SK-N-SH treated with all-trans-retinoic acid at 6 μM for 48 hours (cell line): ENCODE results near the gene NDUFB10.

ENCODE experiments used
- ATAC-seq: fragments of 200-7000 bp; cut with Tn5 transposase; 3 replicates; pipeline ENCODE4 v1.9.1; 2020; ENCODE audit warnings: mild to moderate bottlenecking, moderate library complexity
- BACH2 ChIP-seq: fragments of 250-450 bp; sonication (Bioruptor Pico); IDR thresholded peaks from 2 replicates; pipeline ENCODE4 v1.9.0; 2021; ENCODE audit warnings: mild to moderate bottlenecking, borderline replicate concordance
- CSDC2 ChIP-seq: fragments of 250-450 bp; sonication (Bioruptor Pico); IDR thresholded peaks from 2 replicates; pipeline ENCODE4 v1.5.0; 2020; ENCODE audit warnings: mild to moderate bottlenecking, moderate library complexity
- ESRRG ChIP-seq: fragments of 250-450 bp; sonication (Bioruptor Pico); IDR thresholded peaks from 2 replicates; pipeline ENCODE4 v1.6.1; 2021; ENCODE audit warnings: mild to moderate bottlenecking
- GLIS3 ChIP-seq: fragments of 250-450 bp; sonication (Bioruptor Pico); IDR thresholded peaks from 2 replicates; pipeline ENCODE4 v1.5.0; 2020; ENCODE audit warnings: mild to moderate bottlenecking, moderate library complexity
- ISL1 ChIP-seq: fragments of 250-450 bp; sonication (Bioruptor Pico); IDR thresholded peaks from 2 replicates; pipeline ENCODE4 v2.1.2; 2022; ENCODE audit warnings: mild to moderate bottlenecking, moderate library complexity
- OSR1 ChIP-seq: fragments of 250-450 bp; sonication (Bioruptor Pico); IDR thresholded peaks from 2 replicates; pipeline ENCODE4 v1.8.0; 2022; ENCODE audit warnings: moderate library complexity, mild to moderate bottlenecking, inconsistent platforms
- PPARA ChIP-seq: fragments of 250-450 bp; sonication (Bioruptor Pico); IDR thresholded peaks from 2 replicates; pipeline ENCODE4 v1.5.0; 2020; ENCODE audit warnings: mild to moderate bottlenecking, borderline replicate concordance
- RARB ChIP-seq: fragments of 250-450 bp; sonication (Bioruptor Pico); IDR thresholded peaks from 2 replicates; pipeline ENCODE4 v1.8.0; 2021; ENCODE audit warnings: mild to moderate bottlenecking, moderate library complexity
- SNAI2 ChIP-seq: fragments of 250-450 bp; sonication (Bioruptor Pico); IDR thresholded peaks from 2 replicates; pipeline ENCODE4 v1.5.0; 2020; ENCODE audit warnings: mild to moderate bottlenecking, moderate library complexity
- TCF4 ChIP-seq: fragments of 250-450 bp; sonication (Bioruptor Pico); IDR thresholded peaks from 2 replicates; pipeline ENCODE4 v1.8.0; 2021; ENCODE audit warnings: mild to moderate bottlenecking, moderate library complexity, borderline replicate concordance
- TOX ChIP-seq: fragments of 250-450 bp; sonication (Bioruptor Pico); IDR thresholded peaks from 2 replicates; pipeline ENCODE4 v1.8.0; 2021; ENCODE audit warnings: mild to moderate bottlenecking, moderate library complexity, borderline replicate concordance
- ZC3H10 ChIP-seq: fragments of 250-450 bp; sonication (Bioruptor Pico); IDR thresholded peaks from 2 replicates; pipeline ENCODE4 v1.5.1; 2021; ENCODE audit warnings: mild to moderate bottlenecking, moderate library complexity
- ZFP3 ChIP-seq: fragments of 250-450 bp; sonication (Bioruptor Pico); IDR thresholded peaks from 2 replicates; pipeline ENCODE4 v1.5.0; 2020; ENCODE audit warnings: mild to moderate bottlenecking, moderate library complexity
- ZFP30 ChIP-seq: fragments of 450-650 bp; formaldehyde crosslinking; IDR thresholded peaks from 2 replicates; pipeline ENCODE4 v1.5.0; 2022; ENCODE audit warnings: mild to moderate bottlenecking, moderate library complexity
- ZNF565 ChIP-seq: fragments of 450-650 bp; formaldehyde crosslinking; conservative IDR thresholded peaks from 2 replicates; pipeline ENCODE4 v1.5.0; 2020; ENCODE audit warnings: low read depth, mild to moderate bottlenecking, moderate library complexity
- ZNF70 ChIP-seq: fragments of 450-650 bp; formaldehyde crosslinking; IDR thresholded peaks from 2 replicates; pipeline ENCODE4 v1.5.0; 2020; ENCODE audit warnings: mild to moderate bottlenecking, moderate library complexity
- ZNF8 ChIP-seq: fragments of 450-650 bp; formaldehyde crosslinking; IDR thresholded peaks from 2 replicates; pipeline ENCODE4 v1.5.0; 2020; ENCODE audit warnings: mild to moderate bottlenecking, moderate library complexity
- TF ChIP-seq, protein P1 (sequence below): fragments of 250-450 bp; sonication (Bioruptor Pico); IDR thresholded peaks from 2 replicates; pipeline ENCODE4 v1.8.0; 2021; ENCODE audit warnings: low read depth, mild to moderate bottlenecking, moderate library complexity, borderline replicate concordance
- TF ChIP-seq, protein P2 (sequence below): fragments of 250-450 bp; sonication (Bioruptor Pico); IDR thresholded peaks from 2 replicates; pipeline ENCODE4 v1.5.0; 2020; ENCODE audit warnings: mild to moderate bottlenecking, moderate library complexity
- TF ChIP-seq, protein P3 (sequence below): fragments of 250-450 bp; sonication (Bioruptor Pico); IDR thresholded peaks from 2 replicates; pipeline ENCODE4 v1.8.0; 2020; ENCODE audit warnings: mild to moderate bottlenecking, moderate library complexity, borderline replicate concordance
- TF ChIP-seq, protein P4 (sequence below): fragments of 250-450 bp; sonication (Bioruptor Pico); IDR thresholded peaks from 2 replicates; pipeline ENCODE4 v1.5.1; 2020; ENCODE audit warnings: low read depth, mild to moderate bottlenecking, moderate library complexity

Gene NDUFB10

DNA sequence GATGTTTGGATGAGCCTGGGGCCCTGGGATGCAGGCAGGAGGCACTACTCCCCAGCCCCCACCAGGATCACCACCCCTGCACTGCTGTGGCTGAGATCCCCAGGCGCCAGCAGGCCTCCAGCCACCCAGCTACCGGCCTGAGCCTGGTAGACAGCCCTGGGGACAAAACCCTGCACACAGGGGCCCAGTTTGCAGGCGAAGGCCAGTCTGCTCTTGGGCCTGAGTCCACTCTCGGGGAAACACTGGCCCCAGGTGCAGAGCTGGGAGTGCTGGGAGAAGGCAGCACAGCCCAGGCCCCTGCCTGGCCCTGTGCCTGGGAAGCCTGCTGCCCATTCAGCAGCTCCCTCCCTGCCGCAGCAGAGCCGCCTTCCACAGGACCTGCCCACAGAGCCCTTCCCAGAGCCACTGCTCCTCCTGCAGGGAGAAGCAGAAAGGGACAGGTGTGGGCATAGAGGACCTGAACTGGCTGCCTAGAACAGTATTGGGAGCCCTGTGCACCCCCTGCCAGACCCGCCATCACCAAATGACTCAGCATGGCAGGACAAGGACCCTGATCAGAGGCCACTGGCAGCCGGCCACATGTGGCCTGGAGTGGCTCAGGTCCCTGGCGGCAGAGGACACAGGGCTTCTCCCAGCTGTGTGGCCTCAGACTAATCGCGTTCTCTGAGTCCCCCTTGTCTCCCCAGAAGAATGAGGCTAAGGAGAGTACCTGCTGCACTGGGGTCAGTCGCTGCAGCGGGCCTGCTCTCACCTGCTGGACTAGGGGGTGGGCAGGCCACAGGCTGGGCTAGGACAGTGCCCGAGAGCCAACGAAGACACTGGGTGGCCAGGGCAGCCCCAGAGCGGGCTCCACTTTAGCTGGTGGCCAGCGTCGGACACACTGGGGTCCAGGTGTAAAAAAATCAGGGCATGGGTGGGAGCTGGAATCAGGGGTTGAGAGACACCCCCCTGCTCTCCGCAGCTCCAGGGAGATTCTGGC lies 27.0 kb upstream of the NDUFB10 start (continued):
- TF ChIP-seq, protein P1, sequence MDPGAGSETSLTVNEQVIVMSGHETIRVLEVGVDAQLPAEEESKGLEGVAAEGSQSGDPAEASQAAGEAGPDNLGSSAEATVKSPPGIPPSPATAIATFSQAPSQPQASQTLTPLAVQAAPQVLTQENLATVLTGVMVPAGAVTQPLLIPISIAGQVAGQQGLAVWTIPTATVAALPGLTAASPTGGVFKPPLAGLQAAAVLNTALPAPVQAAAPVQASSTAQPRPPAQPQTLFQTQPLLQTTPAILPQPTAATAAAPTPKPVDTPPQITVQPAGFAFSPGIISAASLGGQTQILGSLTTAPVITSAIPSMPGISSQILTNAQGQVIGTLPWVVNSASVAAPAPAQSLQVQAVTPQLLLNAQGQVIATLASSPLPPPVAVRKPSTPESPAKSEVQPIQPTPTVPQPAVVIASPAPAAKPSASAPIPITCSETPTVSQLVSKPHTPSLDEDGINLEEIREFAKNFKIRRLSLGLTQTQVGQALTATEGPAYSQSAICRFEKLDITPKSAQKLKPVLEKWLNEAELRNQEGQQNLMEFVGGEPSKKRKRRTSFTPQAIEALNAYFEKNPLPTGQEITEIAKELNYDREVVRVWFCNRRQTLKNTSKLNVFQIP (CRISPR knock-in tag), result no peak
- TF ChIP-seq ZC3H10 (no peak), PPARA (CRISPR knock-in tag) (no peak), SNAI2 (CRISPR knock-in tag) (no peak), ZNF70 (no peak)

DNA sequence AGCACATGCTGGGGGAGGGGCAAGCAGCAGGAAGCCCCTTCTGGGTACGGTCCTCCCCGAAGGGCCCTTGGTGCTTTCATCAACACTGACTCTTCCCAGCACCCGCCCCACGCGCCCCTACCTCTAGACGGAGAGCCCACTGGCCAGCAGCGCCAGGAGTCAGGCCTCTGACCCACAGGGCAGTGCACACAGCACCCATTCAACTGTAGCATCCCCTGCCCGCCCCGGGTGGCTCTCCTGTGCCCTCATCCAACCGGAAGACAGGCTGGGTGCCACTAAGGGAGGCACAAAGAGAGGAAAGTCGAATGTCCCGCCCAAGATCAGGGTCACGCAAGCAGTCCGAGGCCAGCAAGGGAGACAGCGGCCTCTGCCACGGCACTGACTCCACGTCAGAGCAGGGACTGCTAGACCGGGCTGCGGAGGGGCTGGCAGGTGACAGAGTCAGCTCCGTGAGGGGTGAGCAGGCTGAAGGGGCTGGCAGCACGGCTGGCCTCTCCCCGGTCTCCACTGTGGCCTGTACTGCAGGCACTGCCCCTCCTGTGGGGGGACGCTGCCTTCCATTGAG lies 26.2 kb upstream of the NDUFB10 start:
- ATAC-seq, result no peak
- TF ChIP-seq ZNF70 (no peak), CSDC2 (CRISPR knock-in tag) (no peak), GLIS3 (CRISPR knock-in tag) (no peak), ZFP3 (CRISPR knock-in tag) (no peak), ZFP30 (no peak), ESRRG (CRISPR knock-in tag) (no peak)
- TF ChIP-seq, protein P2, sequence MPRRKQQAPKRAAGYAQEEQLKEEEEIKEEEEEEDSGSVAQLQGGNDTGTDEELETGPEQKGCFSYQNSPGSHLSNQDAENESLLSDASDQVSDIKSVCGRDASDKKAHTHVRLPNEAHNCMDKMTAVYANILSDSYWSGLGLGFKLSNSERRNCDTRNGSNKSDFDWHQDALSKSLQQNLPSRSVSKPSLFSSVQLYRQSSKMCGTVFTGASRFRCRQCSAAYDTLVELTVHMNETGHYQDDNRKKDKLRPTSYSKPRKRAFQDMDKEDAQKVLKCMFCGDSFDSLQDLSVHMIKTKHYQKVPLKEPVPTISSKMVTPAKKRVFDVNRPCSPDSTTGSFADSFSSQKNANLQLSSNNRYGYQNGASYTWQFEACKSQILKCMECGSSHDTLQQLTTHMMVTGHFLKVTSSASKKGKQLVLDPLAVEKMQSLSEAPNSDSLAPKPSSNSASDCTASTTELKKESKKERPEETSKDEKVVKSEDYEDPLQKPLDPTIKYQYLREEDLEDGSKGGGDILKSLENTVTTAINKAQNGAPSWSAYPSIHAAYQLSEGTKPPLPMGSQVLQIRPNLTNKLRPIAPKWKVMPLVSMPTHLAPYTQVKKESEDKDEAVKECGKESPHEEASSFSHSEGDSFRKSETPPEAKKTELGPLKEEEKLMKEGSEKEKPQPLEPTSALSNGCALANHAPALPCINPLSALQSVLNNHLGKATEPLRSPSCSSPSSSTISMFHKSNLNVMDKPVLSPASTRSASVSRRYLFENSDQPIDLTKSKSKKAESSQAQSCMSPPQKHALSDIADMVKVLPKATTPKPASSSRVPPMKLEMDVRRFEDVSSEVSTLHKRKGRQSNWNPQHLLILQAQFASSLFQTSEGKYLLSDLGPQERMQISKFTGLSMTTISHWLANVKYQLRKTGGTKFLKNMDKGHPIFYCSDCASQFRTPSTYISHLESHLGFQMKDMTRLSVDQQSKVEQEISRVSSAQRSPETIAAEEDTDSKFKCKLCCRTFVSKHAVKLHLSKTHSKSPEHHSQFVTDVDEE (CRISPR knock-in tag), result no peak

DNA sequence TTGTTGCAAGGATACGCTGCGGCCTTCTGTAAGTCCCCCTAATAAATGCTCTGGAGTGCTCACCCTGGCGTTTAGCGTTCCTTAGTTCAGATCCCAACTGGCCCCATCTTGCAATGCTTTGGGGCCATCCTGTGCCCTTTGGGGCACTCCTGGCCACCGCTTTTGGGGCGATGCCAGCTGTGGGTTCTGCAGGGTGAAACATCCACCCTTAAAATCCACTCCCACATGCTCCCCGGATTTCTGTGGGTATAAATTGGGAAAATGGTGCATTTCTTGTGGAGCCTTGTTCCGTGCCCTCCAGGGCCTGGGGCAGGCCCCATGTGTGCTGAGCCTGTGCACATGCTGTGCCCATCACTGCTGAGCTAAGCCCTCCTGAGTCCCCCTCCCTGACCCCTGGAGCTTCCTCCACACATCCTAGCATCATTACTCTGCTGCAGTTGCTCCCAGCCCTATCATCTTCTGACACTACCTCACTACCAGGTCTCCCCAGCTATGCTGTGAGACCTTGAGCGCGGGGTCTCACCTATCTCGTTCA lies 22.3 kb upstream of the NDUFB10 start:
- TF ChIP-seq ZFP3 (CRISPR knock-in tag) (no peak), ZNF70 (no peak), RARB (no peak), ISL1 (CRISPR knock-in tag) (no peak), PPARA (CRISPR knock-in tag) (no peak), ESRRG (CRISPR knock-in tag) (no peak), SNAI2 (CRISPR knock-in tag) (no peak), ZNF565 (no peak), BACH2 (CRISPR knock-in tag) (no peak), CSDC2 (CRISPR knock-in tag) (no peak), OSR1 (CRISPR knock-in tag) (no peak), ZNF8 (no peak), TCF4 (CRISPR knock-in tag) (no peak), ZFP30 (no peak), ZC3H10 (no peak), TOX (no peak)
- TF ChIP-seq, protein P3, sequence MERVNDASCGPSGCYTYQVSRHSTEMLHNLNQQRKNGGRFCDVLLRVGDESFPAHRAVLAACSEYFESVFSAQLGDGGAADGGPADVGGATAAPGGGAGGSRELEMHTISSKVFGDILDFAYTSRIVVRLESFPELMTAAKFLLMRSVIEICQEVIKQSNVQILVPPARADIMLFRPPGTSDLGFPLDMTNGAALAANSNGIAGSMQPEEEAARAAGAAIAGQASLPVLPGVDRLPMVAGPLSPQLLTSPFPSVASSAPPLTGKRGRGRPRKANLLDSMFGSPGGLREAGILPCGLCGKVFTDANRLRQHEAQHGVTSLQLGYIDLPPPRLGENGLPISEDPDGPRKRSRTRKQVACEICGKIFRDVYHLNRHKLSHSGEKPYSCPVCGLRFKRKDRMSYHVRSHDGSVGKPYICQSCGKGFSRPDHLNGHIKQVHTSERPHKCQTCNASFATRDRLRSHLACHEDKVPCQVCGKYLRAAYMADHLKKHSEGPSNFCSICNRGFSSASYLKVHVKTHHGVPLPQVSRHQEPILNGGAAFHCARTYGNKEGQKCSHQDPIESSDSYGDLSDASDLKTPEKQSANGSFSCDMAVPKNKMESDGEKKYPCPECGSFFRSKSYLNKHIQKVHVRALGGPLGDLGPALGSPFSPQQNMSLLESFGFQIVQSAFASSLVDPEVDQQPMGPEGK (CRISPR knock-in tag), result no peak
- TF ChIP-seq, protein P1 (CRISPR knock-in tag), result no peak
- TF ChIP-seq, protein P4, sequence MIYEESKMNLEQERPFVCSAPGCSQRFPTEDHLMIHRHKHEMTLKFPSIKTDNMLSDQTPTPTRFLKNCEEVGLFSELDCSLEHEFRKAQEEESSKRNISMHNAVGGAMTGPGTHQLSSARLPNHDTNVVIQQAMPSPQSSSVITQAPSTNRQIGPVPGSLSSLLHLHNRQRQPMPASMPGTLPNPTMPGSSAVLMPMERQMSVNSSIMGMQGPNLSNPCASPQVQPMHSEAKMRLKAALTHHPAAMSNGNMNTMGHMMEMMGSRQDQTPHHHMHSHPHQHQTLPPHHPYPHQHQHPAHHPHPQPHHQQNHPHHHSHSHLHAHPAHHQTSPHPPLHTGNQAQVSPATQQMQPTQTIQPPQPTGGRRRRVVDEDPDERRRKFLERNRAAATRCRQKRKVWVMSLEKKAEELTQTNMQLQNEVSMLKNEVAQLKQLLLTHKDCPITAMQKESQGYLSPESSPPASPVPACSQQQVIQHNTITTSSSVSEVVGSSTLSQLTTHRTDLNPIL (CRISPR knock-in tag), result no peak
- no peak for ATAC-seq
